ENCODE results near the gene CACNA2D3. TPM values are rescaled to one million over a fixed set of nuclear protein-coding genes. Genes with fewer than 3 reads are reported as not detected.

The CACNA2D3 gene
- total RNA-seq, 1 donor from 2014 or later, result 10.0 TPM

DNA sequence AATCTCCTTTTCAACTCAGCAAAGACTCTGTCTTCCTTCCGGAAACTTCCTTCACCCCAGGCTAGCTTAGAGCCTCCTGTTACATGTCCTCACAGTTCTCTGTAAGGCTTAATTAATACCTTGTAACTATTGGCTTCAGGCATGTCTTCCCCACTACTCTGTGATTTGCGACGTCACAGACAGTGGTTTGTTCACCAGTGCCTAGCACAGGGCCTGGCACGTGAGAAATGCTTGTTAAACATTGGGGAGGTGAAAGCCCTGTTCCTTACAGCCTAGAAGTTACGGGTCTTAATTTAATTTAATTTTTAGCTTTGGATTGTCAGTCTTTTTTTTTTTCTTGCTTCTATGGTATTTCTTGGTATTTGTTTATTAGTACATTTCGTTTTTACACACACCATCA lies 36.4 kb upstream of the CACNA2D3 start:
- Mint-ChIP-seq H3K27ac (ENCODE audit: unreplicated experiment) (no peak overlapping the region), H3K36me3 (ENCODE audit: unreplicated experiment) (no peaks in the 10 kb centered on the region), H3K4me1 (ENCODE audit: low read depth, unreplicated experiment) (peaks cover 3% of the 10 kb centered on the region), H3K4me3 (ENCODE audit: unreplicated experiment) (no peak overlapping the region), H3K9me3 (ENCODE audit: unreplicated experiment) (peaks cover 5% of the 10 kb centered on the region), H3K27me3 (ENCODE audit: unreplicated experiment) (peaks cover 4% of the 10 kb centered on the region)
- TF ChIP-seq, protein P1, sequence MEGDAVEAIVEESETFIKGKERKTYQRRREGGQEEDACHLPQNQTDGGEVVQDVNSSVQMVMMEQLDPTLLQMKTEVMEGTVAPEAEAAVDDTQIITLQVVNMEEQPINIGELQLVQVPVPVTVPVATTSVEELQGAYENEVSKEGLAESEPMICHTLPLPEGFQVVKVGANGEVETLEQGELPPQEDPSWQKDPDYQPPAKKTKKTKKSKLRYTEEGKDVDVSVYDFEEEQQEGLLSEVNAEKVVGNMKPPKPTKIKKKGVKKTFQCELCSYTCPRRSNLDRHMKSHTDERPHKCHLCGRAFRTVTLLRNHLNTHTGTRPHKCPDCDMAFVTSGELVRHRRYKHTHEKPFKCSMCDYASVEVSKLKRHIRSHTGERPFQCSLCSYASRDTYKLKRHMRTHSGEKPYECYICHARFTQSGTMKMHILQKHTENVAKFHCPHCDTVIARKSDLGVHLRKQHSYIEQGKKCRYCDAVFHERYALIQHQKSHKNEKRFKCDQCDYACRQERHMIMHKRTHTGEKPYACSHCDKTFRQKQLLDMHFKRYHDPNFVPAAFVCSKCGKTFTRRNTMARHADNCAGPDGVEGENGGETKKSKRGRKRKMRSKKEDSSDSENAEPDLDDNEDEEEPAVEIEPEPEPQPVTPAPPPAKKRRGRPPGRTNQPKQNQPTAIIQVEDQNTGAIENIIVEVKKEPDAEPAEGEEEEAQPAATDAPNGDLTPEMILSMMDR (IDR thresholded peaks at IDR 0.05; ENCODE audit: partially characterized antibody, unreplicated experiment), result no peak
- DNase-seq, result no peak

DNA sequence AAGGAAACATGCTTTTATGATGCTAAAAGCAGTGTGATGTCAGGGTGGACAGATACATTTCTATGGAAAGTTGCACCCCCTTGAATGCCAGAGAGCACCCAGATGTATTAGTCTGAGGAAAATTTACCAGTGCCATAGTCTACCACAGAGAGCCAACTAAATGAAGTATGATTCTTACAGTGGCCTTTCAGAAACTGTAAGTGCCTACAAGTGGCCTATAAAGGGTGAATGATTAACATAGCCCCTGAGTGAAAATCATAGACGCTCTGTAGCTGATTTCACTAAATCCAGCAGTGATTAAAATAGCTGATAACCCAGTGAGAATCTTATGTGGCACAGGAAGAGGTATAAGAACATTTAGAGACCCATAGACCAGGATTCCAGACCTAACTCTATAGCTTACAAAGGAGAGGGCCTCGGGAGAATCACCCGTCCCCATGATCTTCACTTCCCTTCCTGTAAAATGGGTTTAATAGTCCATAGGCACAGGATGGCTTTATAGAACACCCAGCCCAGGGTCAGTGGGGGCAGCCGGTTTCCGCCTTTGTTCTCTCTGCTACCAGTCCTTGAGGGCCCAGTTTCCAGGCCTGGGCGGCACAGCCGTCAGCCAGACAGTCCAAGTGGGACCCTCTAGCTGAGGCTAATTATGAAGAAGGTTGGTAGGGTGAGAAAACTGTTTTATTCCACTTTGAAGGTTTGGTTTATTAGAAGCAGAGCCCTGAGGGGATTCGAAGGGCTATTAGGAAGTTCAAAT lies 35.5 kb upstream of the CACNA2D3 start:
- Mint-ChIP-seq H3K27ac (ENCODE audit: unreplicated experiment) (peak overlapping the region; percentile 95), H3K9me3 (ENCODE audit: unreplicated experiment) (peaks cover 5% of the 10 kb centered on the region), H3K36me3 (ENCODE audit: unreplicated experiment) (no peaks in the 10 kb centered on the region), H3K4me1 (ENCODE audit: low read depth, unreplicated experiment) (peaks cover 3% of the 10 kb centered on the region), H3K4me3 (ENCODE audit: unreplicated experiment) (peak overlapping the region; percentile 85), H3K27me3 (ENCODE audit: unreplicated experiment) (peaks cover 4% of the 10 kb centered on the region)
- DNase-seq, result peak; percentile 29
- TF ChIP-seq, protein P1 (IDR thresholded peaks at IDR 0.05; ENCODE audit: partially characterized antibody, unreplicated experiment), result no peak

GRCh38 chr3:54087581-54088410 lies 34.6 kb upstream of the CACNA2D3 start:
- Mint-ChIP-seq H3K27ac (ENCODE audit: unreplicated experiment) (peak overlapping the region; percentile 95), H3K4me1 (ENCODE audit: low read depth, unreplicated experiment) (peaks cover 3% of the 10 kb centered on the region), H3K4me3 (ENCODE audit: unreplicated experiment) (peak overlapping the region; percentile 85), H3K9me3 (ENCODE audit: unreplicated experiment) (peaks cover 5% of the 10 kb centered on the region), H3K27me3 (ENCODE audit: unreplicated experiment) (peaks cover 4% of the 10 kb centered on the region), H3K36me3 (ENCODE audit: unreplicated experiment) (no peaks in the 10 kb centered on the region)
- DNase-seq, result peak; percentile 72
- TF ChIP-seq, protein P1 (IDR thresholded peaks at IDR 0.05; ENCODE audit: partially characterized antibody, unreplicated experiment), result no peak

- Mint-ChIP-seq H3K36me3 (ENCODE audit: unreplicated experiment) (no peaks in the 10 kb centered on the region), H3K27ac (ENCODE audit: unreplicated experiment) (no peak overlapping the region), H3K27me3 (ENCODE audit: unreplicated experiment) (peaks cover 2% of the 10 kb centered on the region), H3K4me3 (ENCODE audit: unreplicated experiment) (no peak overlapping the region), H3K9me3 (ENCODE audit: unreplicated experiment) (peaks cover 1% of the 10 kb centered on the region), H3K4me1 (ENCODE audit: low read depth, unreplicated experiment) (peaks cover 8% of the 10 kb centered on the region)
- TF ChIP-seq, protein P1 (IDR thresholded peaks at IDR 0.05; ENCODE audit: partially characterized antibody, unreplicated experiment), result no peak
- DNase-seq, result no peak
Observed at GRCh38 chr3:54093491-54094248, 28.7 kb upstream of the CACNA2D3 start.
